HG03039 (cell line): ENCODE measurements around the gene TRMT5.

Experiments used
- ATAC-seq: cut with Tn5 transposase; IDR thresholded peaks from one replicate; pipeline ENCODE4 v1.9.1; 2021; ENCODE audit warnings: mild to moderate bottlenecking, moderate library complexity; ENCODE audit not compliant: unreplicated experiment

TRMT5 gene

DNA sequence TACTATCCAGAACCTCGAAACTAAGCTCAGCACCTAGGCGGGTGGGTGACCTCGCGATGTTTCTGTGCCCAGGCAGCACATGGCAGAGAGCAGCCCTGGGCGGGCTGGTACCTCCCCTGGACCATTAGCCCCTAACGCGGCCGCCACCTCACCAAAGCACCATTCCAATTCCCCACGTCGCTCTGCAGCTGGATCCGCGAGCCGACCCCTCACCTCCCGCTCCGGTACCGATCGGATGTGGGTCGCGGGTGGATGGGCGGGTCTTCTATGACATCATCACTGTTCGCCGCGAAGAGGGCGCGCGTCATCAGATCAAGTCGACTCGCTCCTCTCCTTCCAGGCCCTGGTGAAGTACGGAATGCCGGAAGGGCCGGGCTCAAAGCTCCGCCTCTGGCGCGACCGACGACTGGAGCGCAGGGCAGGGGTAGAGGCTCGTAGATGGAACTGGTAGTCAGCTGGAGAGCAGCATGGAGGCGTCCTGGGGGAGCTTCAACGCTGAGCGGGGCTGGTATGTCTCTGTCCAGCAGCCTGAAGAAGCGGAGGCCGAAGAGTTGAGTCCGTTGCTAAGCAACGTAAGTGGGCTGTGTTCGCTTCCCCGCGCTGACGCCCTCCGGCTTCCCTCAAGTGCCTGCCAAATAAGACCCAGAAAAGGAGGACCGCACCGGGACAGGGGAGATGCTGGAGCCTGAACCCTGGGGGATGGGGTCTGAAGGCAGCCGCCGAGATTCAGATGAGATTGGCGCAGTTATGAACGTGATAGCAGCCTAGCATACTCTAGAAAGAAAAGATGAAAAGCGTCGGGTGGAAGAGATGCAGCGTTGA, at the start of gene TRMT5, which contains the start of gene SLC38A6:
TSS of gene TRMT5 (minus strand) at position 269 of the 822 bp plus-strand sequence. CDS start at position 163, 106 bp downstream.
TSS of gene SLC38A6 (plus strand) at position 435 of the 822 bp plus-strand sequence. CDS start at position 468, 33 bp downstream.
- ATAC-seq = peak; percentile 88

DNA sequence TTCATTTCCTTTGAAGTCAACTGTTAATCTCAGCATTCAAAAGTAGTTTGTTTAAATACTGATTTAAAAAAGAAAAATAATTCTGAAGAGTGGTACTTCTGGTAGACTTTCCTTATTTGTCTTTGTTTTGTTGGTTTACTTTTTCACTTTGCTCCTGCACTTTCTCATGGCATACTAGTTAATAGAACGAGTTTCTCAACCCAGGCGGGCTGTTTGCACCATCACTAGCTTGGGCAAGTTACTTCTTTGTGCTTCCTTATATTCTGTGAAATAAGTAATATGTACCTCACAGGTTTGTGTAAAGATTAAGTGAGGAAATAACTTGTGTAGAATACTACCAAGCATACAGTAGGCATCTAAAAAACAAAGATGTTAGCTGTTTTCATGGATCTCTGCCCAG, 45.6 kb upstream of the TRMT5 start:
- ATAC-seq = no peak

GRCh38 chr14:61025251-61026223, 44.7 kb upstream of the TRMT5 start:
- ATAC-seq = no peak

DNA sequence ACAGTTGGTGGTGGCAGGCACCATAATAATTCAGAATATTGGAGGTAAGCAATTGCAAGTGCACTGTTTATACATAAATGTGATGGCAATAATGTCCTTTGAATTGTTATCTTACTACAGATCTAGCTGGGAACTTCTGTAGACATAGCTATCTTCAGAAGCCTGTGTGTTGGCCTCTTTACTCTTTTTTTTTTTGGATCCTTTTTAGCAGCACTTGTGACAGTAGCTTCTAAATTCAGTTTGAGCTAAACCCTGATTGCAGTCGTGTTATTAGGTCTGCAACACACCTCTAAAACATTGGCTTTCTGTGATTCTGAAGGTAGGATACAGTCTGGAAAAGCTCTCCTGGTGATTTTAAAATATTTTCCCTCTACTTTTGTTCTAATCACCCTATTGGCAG, 38.7 kb upstream of the TRMT5 start:
- ATAC-seq = no peak

- no peak for ATAC-seq
Observed at GRCh38 chr14:61003571-61003970, 22.7 kb upstream of the TRMT5 start.

DNA sequence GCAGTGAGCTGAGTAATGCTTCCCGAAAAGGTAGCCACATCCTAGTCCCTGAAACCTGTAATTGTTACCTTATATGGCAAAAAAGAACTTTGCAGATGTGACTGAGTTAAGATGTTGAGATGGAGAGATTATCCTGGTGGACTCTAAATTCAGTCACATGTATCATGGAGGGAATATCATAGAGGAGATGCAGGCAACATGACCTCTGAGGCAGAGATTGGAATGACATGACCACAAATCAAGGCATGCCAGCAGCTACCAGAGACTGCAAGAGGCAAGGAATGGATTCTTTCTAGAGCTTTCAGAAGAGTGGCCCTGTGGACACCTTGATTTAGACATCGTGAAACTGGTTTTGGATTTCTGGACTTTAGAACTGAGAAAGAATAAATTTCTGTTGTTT, 18.7 kb upstream of the TRMT5 start:
- ATAC-seq = no peak

- ATAC-seq = no peak
Observed at GRCh38 chr14:60998617-60999016, 17.7 kb upstream of the TRMT5 start.

DNA sequence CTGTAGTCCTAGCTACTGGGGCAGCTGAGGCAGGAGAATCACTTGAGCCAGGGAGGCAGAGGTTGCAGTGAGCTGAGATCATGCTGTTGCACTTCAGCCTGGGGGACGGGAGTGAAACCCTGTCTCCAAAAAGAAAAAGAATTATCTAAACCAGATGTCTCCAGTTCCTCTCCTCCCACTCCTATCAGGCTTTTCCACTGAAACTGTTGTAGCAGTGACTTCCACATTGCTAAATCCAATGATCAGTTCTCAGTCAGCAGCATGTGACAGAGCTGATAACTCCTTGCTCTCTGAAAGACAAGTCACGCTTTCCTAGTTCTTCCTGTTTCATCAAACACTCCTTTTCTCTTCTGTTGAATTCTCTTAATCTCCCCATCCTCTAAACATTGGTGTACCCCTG, 8.7 kb upstream of the TRMT5 start:
- no peak for ATAC-seq

DNA sequence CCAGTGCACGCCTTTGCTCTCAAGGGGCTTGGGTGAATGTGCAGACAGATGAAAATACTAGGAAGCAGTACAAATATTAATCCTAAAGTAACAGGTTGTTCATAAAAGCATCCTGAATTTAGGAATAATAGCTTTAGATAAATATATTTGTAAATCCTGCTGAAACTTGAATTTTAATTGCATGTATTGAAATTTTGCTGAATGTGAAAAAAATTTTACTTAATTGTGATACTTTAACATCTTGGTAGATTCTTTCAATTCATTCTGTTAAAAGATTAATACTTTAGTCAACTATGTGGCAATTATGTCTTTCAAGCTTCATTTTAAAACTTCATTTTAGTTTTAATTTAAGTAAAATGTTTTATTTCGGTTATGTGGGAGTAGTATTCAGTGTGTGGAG, 5.6 kb upstream of the TRMT5 start:
- ATAC-seq = no peak

- no peak for ATAC-seq
Observed at GRCh38 chr14:60984196-60984595, 3.3 kb upstream of the TRMT5 start.

DNA sequence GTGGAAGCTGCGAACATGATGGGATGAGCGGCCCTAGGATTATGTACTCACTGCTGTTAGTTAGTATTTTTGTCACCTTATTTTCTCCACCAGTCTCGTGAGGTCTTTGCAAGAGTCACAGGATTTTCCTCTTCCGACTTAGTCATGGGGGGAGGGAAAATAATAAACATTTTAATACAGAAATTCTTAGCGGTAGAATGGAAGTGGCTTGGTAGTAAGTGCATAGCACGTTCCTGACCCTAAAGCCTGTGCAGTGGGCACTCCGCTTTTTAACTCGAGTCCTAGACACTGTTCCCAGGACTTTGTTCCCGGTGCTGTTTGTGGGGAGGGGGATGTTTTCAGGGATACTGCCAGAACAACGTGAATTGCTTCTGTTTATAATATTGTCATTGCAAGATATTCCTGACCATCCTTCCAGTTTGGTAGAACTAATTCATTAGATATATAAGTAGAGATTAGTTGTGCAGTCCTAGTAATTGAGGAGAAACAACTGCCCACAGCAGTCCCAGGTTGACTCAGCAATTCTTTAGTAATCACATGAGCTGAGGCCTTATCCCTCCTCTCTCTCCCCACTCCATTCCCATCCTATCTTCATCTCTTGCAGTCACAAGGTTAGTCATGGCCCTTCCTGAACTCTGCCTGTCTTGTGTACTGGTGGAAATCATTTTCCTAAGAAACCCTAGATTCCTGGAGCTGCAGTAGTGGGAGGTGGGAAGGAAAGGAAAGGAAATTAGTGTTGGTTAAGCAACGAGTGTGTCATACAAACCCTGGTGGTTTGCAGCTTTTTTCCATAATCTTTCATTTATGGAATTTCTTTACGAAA, 965 bp upstream of the TRMT5 start:
- no peak for ATAC-seq

- no peak for ATAC-seq
Observed at GRCh38 chr14:60977847-60978246, 3.0 kb downstream of the TRMT5 start.

GRCh38 chr14:60975551-60975950, 5.3 kb downstream of the TRMT5 start:
- no peak for ATAC-seq

GRCh38 chr14:60974090-60974651, 6.7 kb downstream of the TRMT5 start:
- no peak for ATAC-seq

- no peak for ATAC-seq
Observed at GRCh38 chr14:60973070-60973469, 7.8 kb downstream of the TRMT5 start.

DNA sequence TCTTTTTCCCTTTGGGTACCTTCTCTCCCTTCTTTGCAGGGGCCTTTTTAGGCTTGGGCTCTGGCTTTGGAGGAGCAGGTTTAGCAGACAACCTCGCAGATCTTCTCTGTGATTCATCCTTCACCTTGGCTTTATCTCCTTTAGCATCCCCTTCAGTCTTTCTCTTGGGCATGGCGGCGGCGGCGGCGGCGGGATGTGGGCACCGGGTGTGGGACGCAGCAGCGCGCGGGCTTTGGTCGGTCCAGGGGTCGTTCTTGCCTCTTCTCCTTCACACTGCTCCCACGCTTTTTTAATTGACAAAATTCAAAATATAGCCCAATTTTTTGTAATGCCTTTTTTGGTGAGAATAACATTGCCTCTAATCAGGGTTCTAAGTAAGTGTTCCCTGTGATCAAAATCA, 8.6 kb downstream of the TRMT5 start:
- no peak for ATAC-seq

DNA sequence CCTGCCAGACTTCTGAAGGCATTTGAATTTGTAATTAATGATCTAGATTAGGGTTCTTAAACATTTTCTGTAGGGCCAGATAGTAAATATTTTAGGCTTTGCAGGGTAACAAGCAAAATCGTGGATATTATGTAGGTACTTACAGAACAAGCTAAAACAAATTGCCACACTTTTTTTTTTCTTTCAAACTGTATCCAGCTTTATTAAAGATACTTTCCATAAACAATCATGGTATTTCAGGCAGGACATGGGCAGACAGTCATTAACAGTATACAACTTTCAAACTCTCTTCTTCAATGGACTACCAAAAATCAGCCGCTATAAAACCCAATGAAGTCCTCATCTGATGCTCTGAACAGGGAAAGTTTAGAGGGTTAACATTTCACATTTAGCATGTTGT, 9.6 kb downstream of the TRMT5 start:
- no peak for ATAC-seq

GRCh38 chr14:60970146-60970545, 10.7 kb downstream of the TRMT5 start:
- ATAC-seq = no peak

GRCh38 chr14:60968671-60969070, 12.2 kb downstream of the TRMT5 start:
- ATAC-seq = no peak

GRCh38 chr14:60968099-60968498, 12.8 kb downstream of the TRMT5 start:
- ATAC-seq = no peak
